Measurements from ENCODE around the gene ZNF622. TPM values are rescaled to one million over a fixed set of nuclear protein-coding genes. Genes with fewer than 3 reads are reported as not detected.

ZNF622 gene
- total RNA-seq, 2 experiments from 2014 or later, result 28.6 to 29.2 TPM

DNA sequence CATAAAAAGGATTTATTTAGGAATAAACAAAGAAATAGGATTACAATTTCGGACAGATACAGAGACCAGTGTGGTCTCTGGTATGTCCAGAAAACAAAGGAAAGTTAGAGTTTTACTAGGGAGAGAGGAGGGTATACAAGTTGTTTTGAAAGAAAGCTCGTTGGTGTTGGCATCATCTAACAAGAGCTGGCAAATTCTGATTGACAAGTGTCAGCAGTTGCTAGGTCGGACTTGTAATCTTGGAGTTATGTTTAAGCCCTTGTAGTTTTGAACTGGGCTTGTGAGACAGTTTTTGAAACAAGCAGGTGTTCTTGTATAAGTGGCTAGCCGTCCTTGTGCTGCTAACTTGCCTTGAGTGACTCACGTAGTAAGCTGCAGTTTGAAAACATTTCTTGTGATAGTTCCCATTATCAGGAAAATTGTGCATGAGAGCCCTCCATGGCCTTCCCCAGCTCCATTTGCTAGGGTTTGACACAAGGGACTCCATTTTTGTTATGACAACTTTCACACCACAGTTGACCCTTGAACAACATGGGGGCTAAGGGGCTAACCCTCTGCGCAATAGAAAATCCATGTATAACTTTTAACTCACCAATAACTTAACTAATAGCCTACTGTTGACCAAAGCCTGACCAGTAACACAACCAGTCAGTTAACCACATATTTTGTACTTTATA, 48.1 kb downstream of the ZNF622 start:
- DNase-seq, result no peak
- H3K4me1 Mint-ChIP-seq (ENCODE audit: low read depth), result no peaks in the 10 kb centered on the region
- no peaks in the 10 kb centered on the region for H3K36me3 Mint-ChIP-seq (ENCODE audit: low read depth)
- H3K9me3 Mint-ChIP-seq (ENCODE audit: insufficient read depth), result no peaks in the 10 kb centered on the region
- H3K27me3 Mint-ChIP-seq (ENCODE audit: low read depth), result peaks cover 6% of the 10 kb centered on the region
- POLR2A ChIA-PET, result no interaction called here
- no peak overlapping the region for H3K4me3 Mint-ChIP-seq
- no peak for ATAC-seq
- H3K27ac Mint-ChIP-seq, result no peak overlapping the region
- CTCF ChIA-PET, result no interaction called here

DNA sequence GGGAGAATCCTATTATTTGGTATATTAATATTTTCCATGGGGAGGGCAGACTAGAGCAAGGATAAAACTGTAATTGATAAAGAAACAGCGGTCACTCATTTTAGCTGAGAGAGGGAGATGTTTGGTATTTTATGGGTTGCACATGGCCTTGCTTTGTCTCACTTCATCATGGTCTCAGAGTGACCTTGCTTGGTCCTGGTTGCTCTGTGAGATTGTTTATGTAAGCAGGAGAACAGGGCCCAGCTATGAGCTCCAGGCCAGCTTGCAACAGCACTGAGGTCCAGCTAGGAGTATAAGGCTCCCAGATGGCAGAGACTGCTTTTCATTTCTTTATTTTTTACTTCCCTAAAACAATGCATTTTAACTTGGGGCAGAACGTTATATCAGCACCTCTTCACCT, 50.7 kb downstream of the ZNF622 start:
- Mint-ChIP-seq H3K4me3 (no peak overlapping the region), H3K27me3 (ENCODE audit: low read depth) (peaks cover 8% of the 10 kb centered on the region), H3K36me3 (ENCODE audit: low read depth) (no peaks in the 10 kb centered on the region), H3K27ac (no peak overlapping the region), H3K4me1 (ENCODE audit: low read depth) (no peaks in the 10 kb centered on the region), H3K9me3 (ENCODE audit: insufficient read depth) (no peaks in the 10 kb centered on the region)
- ATAC-seq (no peak), DNase-seq (no peak)
- POLR2A ChIA-PET, result no interaction called here
- CTCF ChIA-PET, result no interaction called here

DNA sequence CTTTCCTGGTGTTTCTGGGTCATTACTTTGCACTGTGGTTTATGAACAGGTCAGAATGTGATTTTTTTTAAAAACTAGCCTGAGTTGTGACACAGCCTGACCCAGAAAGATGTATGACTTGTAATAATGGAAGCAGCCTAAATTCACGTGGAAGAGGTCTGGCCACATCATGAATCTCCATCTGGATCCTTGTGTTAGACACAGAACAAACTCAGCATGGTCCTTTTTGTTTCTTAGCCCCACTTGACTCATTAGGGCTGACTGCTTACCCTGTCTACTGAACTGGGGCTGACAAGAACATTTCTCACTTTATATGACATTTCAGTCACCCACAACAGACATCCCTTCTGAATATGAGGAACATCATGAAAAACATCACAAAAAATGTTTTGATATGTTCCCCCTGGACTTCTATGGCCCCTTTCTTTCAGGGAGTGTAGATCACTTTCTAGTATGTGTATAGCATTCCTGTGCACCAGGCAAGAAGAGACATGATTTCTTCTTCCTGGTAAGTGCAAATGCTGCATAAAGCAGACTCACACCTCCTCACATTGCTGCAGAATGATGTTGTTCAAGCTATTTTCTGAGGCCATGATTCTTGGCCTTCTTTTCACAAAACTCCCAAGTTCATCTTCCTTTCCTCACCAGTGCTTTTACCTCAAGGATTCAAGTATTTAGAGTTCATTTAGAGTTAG, 52.3 kb downstream of the ZNF622 start:
- Mint-ChIP-seq H3K27ac (no peak overlapping the region), H3K27me3 (ENCODE audit: low read depth) (peaks cover 8% of the 10 kb centered on the region), H3K4me3 (no peak overlapping the region), H3K36me3 (ENCODE audit: low read depth) (no peaks in the 10 kb centered on the region), H3K4me1 (ENCODE audit: low read depth) (no peaks in the 10 kb centered on the region), H3K9me3 (ENCODE audit: insufficient read depth) (no peaks in the 10 kb centered on the region)
- no peak for DNase-seq
- ATAC-seq, result no peak
- CTCF ChIA-PET, result no interaction called here
- POLR2A ChIA-PET, result no interaction called here

DNA sequence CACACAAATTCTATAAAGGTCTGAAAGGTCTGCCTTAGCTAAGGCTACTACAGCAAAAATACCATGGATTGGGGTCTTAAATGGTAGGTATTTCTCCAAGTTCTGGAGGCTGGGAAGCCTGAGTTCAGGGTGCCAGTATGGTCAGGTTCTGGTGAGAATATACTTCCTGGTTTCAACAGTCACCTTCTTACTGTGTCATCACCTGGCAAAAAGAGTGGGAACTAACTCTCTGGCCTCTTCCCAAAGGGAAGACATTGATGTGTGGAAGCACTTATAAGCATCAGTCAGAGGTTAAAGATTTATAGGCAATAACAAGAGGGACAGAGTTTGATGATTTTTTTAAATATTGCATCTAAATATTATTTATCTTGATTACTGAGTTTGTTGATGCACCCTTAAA, 53.0 kb downstream of the ZNF622 start:
- no peak for ATAC-seq
- no peak overlapping the region for H3K27ac Mint-ChIP-seq
- peaks cover 8% of the 10 kb centered on the region for H3K27me3 Mint-ChIP-seq (ENCODE audit: low read depth)
- no peak for DNase-seq
- POLR2A ChIA-PET, result no interaction called here
- CTCF ChIA-PET, result no interaction called here
- H3K4me1 Mint-ChIP-seq (ENCODE audit: low read depth), result no peaks in the 10 kb centered on the region
- no peak overlapping the region for H3K4me3 Mint-ChIP-seq
- H3K9me3 Mint-ChIP-seq (ENCODE audit: insufficient read depth), result no peaks in the 10 kb centered on the region
- H3K36me3 Mint-ChIP-seq (ENCODE audit: low read depth), result no peaks in the 10 kb centered on the region

DNA sequence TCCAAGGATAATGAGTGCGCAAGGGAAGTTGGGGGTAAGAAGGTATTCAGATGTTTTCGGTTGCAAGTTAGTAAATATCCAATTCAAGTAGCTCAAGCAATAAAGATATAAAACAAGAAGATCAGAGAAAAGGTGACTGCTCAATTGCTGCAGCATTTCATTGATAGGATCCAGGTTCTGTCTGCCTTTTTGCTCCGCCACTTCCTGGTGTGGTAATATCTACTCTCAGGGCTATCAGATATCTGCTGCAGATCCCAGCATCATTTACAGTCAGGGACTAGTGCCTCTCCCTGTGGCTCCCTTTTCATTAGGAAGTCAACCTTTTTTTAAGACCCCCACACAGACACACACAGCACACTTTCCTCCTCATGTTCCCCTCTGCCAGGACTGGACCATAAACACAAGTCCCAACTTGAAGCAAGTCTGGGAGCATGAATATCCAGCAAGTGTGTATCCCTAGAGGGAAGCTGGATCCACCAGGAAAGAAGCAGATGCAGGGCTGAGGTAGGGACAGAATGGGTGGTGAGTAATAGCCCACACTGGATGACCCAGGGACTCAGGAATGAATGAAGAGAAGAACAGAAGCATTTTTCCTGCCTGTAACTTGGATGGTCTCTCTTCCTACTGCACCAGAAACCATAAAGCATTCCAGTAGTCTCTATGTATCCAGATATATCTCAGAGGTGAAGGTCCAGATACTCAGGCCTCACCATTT, 53.7 kb downstream of the ZNF622 start:
- H3K4me1 Mint-ChIP-seq (ENCODE audit: low read depth), result no peaks in the 10 kb centered on the region
- ATAC-seq (no peak), DNase-seq (no peak)
- CTCF ChIA-PET, result no interaction called here
- no peak overlapping the region for H3K4me3 Mint-ChIP-seq
- POLR2A ChIA-PET, result interaction anchor here (0.5 kb wide), 1 partner anchor 1707 kb away, joined by 5 read pairs; no protein-coding TSS in a partner anchor
- H3K9me3 Mint-ChIP-seq (ENCODE audit: insufficient read depth), result no peaks in the 10 kb centered on the region
- H3K27ac Mint-ChIP-seq, result no peak overlapping the region
- H3K27me3 Mint-ChIP-seq (ENCODE audit: low read depth), result peaks cover 8% of the 10 kb centered on the region
- no peaks in the 10 kb centered on the region for H3K36me3 Mint-ChIP-seq (ENCODE audit: low read depth)

DNA sequence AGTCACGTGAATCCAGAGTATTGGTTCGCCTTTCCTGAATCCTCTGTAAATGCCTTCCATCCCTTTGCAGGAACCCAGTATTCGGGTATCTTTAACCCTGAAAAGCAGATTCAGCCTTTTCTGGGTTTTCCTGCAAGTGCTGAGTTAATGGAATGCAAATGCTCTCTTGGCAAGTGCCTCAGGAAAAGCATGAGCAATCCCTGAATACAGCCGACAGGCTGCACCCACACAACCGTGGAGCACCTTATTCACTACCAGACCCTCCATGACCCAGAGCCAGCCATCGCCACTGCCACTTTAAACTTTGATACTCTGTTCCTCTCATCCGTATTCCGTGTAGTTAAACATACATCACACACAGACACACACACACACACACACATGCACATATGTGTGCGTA, 54.4 kb downstream of the ZNF622 start:
- H3K9me3 Mint-ChIP-seq (ENCODE audit: insufficient read depth), result no peaks in the 10 kb centered on the region
- DNase-seq (no peak), ATAC-seq (no peak)
- POLR2A ChIA-PET, result interaction anchor here (0.5 kb wide), 1 partner anchor 1706 kb away, joined by 5 read pairs; no protein-coding TSS in a partner anchor
- H3K27me3 Mint-ChIP-seq (ENCODE audit: low read depth), result peaks cover 8% of the 10 kb centered on the region
- no peaks in the 10 kb centered on the region for H3K4me1 Mint-ChIP-seq (ENCODE audit: low read depth)
- no peaks in the 10 kb centered on the region for H3K36me3 Mint-ChIP-seq (ENCODE audit: low read depth)
- no peak overlapping the region for H3K27ac Mint-ChIP-seq
- CTCF ChIA-PET, result no interaction called here
- no peak overlapping the region for H3K4me3 Mint-ChIP-seq

DNA sequence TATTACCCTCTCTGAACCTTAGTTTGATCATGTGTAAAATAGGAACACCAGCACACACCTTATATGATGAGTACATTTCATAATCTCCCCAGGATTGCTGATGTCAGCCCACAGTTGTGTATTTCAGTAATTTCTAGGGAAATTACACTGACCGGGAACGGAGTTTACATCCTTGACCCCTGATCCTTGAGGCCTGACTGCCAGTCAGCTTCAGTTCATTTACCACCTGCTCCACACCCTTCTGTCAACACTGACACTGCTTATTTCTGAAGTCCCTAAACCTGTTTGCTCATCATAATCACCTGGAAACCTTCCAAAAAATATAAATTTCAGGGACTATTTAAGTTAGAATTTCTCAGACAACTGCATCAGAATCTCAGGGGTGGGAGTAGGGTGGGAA, 55.3 kb downstream of the ZNF622 start:
- no peak overlapping the region for H3K27ac Mint-ChIP-seq
- no peak for ATAC-seq

DNA sequence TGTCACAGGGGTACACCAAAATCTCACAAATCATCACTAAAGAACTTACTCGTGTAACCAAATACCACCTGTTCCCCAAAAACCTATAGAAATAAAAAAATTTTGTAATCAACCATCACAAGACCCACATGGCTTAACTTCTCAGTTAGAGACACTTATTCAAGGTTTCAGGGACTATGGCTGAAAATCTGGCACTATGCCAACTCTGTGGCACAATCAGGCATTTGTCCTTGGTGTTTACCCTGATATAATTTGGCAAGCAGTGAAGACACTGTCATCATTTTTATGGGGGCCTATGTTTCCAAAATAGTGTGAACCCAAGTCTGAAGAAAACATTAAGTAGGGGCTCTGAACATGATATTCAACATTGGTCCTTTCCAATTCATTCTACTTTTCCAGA, 59.0 kb downstream of the ZNF622 start:
- Mint-ChIP-seq H3K27me3 (ENCODE audit: low read depth) (peaks cover 2% of the 10 kb centered on the region), H3K4me1 (ENCODE audit: low read depth) (no peaks in the 10 kb centered on the region), H3K9me3 (ENCODE audit: insufficient read depth) (no peaks in the 10 kb centered on the region), H3K27ac (no peak overlapping the region), H3K4me3 (no peak overlapping the region), H3K36me3 (ENCODE audit: low read depth) (no peaks in the 10 kb centered on the region)
- ATAC-seq (no peak), DNase-seq (no peak)
- ChIA-PET CTCF (no interaction called here), POLR2A (no interaction called here)

More for the DNA sequence above, 55.3 kb downstream of the ZNF622 start:
- ChIA-PET CTCF (no interaction called here), POLR2A (no interaction called here)
- no peak for DNase-seq
- Mint-ChIP-seq H3K36me3 (ENCODE audit: low read depth) (no peaks in the 10 kb centered on the region), H3K4me3 (no peak overlapping the region), H3K27me3 (ENCODE audit: low read depth) (peaks cover 8% of the 10 kb centered on the region), H3K4me1 (ENCODE audit: low read depth) (no peaks in the 10 kb centered on the region), H3K9me3 (ENCODE audit: insufficient read depth) (no peaks in the 10 kb centered on the region)

DNA sequence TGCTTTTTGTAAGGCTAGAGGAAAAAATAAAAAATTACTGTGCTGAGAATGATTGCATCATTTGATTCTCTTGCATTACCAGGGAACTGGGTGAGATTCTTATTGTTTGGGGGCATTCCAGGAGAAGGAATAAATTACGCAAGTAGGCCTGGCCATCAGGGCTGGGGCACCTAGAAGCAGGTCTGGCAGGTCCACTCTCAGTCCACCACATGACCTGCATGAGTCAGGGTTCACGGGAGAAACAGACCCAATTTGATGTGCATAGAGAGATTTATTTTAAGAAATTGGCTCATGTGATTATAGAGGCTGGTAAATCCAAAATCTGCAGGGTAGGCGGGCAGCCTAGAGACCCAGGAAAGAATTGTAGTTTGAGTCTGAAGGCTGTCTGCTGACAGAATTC, 59.6 kb downstream of the ZNF622 start:
- POLR2A ChIA-PET, result no interaction called here
- Mint-ChIP-seq H3K36me3 (ENCODE audit: low read depth) (no peaks in the 10 kb centered on the region), H3K4me1 (ENCODE audit: low read depth) (no peaks in the 10 kb centered on the region), H3K27ac (no peak overlapping the region), H3K9me3 (ENCODE audit: insufficient read depth) (no peaks in the 10 kb centered on the region), H3K27me3 (ENCODE audit: low read depth) (no peaks in the 10 kb centered on the region), H3K4me3 (no peak overlapping the region)
- CTCF ChIA-PET, result no interaction called here
- DNase-seq (no peak), ATAC-seq (no peak)

Other genes with a start within 250 kb of the ZNF622 start
- gene RETREG1, start 151.2 kb upstream of the ZNF622 start, total RNA-seq, result 10 to 100 TPM; 47.1 to 51.8 TPM

Measured in activated CD8-positive, alpha-beta T cell treated with anti-CD3 and anti-CD28 coated beads, Interleukin-2, amount 10 ng/mL, durations not matched to agents 7 days and 5 days (primary cell).